Type B pancreatic cell (in vitro differentiated cells): ENCODE measurements around the gene RBPJL. TPM values are rescaled to one million over a fixed set of nuclear protein-coding genes. Genes with fewer than 3 reads are reported as not detected.

ENCODE experiments used
- DNase-seq: peaks from one replicate; pipeline ENCODE4 v3.0.0; 2021; ENCODE audit warnings: mixed read lengths; ENCODE audit not compliant: unreplicated experiment; ENCODE audit errors: extremely low spot score
- H3K27ac Mint-ChIP-seq: 2 replicates; pipeline ENCODE4 v1.8.0; 2021; ENCODE audit warnings: mild to moderate bottlenecking, mixed read lengths
- H3K27me3 Mint-ChIP-seq: 2 replicates; pipeline ENCODE4 v1.8.0; 2021; ENCODE audit warnings: mixed read lengths
- H3K36me3 Mint-ChIP-seq: 2 replicates; pipeline ENCODE4 v1.8.0; 2021; ENCODE audit warnings: mixed read lengths
- H3K4me1 Mint-ChIP-seq: one replicate; pipeline ENCODE4 v1.8.0; 2021; ENCODE audit warnings: mixed read lengths; ENCODE audit not compliant: unreplicated experiment
- H3K4me3 Mint-ChIP-seq: 2 replicates; pipeline ENCODE4 v1.8.0; 2021; ENCODE audit warnings: mild to moderate bottlenecking, mixed read lengths
- H3K9me3 Mint-ChIP-seq: 2 replicates; pipeline ENCODE4 v1.8.0; 2021; ENCODE audit warnings: mixed read lengths
- CTCF ChIP-seq: fragments of 200-600 bp; sonication (generic); conservative IDR thresholded peaks from 2 replicates; pipeline ENCODE4 v1.5.0; 2021; ENCODE audit warnings: antibody characterized with exemption, mild to moderate bottlenecking
- total RNA-seq: library from RNA; stranded (reverse); gene quantifications from 2 replicates; pipeline ENCODE4 v1.2.1, GENCODE V29; 2021; ENCODE audit warnings: low replicate concordance

The RBPJL gene
- total RNA-seq, 1 donor from 2014 or later: not detected

DNA sequence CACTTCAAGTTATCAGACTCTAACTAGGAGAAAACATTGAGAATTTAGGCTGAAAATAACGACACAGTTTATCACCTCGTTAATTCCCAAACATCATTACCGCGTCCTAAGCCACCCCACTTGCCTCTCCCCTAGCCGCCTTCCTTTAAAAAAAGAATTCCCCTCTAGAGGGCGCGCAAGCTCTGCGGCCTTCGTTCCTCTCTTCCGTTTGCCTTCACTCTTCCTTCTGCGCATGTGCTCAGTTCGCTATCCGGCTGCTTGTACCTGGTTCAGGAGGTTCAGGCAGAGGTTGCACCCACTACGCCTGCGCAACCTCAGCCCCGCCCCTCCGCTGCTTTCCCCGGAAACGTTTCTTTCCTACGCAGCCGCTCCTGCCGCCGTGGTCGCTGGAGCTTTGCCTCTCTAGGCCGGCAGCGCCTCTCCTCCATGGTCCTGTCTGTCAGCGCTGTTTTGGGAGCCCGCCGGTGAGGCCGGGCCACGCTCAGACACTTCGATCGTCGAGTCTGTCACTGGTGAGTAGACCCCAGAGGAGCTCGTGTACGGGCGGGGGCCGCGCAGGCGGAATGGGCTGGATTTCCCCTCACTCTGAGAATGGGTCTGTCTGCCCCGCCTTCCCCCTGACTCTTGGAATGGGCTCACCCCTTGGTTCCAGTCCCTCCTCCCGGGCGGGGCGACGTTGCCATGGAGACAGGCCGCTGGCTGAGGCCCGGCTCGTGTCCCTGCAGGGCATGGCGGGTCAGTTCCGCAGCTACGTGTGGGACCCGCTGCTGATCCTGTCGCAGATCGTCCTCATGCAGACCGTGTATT, 56.4 kb downstream of the RBPJL start, which contains the start of gene SYS1:
Gene SYS1, plus strand, starts transcription at position 353 of the 807 bp plus-strand sequence. Its CDS starts 376 bp downstream, at position 729.
- Mint-ChIP-seq H3K36me3 (peaks cover 11% of the 10 kb centered on the region), H3K4me1 (peaks cover 32% of the 10 kb centered on the region), H3K27me3 (no peaks in the 10 kb centered on the region), H3K4me3 (peak within 1 kb of the TSS; percentile 97), H3K27ac (peak within 1 kb of the TSS; percentile 97), H3K9me3 (no peaks in the 10 kb centered on the region)
- DNase-seq: peak; percentile 98
- peak; percentile 92 for TF ChIP-seq CTCF

DNA sequence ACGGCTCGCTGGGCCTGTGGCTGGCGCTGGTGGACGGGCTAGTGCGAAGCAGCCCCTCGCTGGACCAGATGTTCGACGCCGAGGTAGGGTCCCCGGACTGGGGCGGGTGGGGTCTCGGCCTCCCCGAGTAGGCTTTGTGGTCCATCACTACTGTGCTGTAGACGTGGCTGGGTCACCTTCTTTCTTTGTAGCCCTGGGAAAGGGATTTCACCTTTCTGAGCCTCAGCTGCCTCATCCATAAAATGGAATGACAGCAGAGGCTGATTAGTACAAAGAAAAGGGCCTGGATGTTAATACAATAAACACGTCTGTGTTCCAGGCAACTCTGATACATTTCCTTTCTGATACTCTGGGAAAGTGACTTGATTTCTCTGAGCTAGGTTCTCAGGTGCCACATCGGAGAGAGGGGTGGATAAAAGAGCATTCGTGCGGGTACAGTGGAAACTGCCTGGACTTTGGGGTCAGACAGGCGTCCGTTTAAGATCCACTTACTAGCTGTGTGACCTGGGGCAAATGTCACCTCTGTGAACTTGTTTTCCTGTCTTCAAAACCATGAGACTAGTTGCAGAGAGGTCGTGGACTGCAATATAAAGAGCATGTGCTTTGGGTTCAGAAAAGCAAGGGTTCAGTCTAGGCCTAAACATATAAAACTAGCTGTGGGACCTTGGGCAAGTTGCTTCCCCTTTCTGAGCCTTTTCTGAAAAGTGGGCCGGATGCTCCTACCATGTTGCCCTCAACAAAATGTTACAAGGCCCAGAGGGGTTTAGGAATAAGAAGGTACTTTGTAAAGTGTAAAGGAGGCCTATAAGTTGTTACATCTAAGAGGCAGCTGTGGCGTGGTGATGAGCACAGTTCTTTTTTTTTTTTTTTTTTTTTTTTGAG, 57.2 kb downstream of the RBPJL start:
- Mint-ChIP-seq H3K27ac (peak overlapping the region; percentile 97), H3K27me3 (no peaks in the 10 kb centered on the region)

DNA sequence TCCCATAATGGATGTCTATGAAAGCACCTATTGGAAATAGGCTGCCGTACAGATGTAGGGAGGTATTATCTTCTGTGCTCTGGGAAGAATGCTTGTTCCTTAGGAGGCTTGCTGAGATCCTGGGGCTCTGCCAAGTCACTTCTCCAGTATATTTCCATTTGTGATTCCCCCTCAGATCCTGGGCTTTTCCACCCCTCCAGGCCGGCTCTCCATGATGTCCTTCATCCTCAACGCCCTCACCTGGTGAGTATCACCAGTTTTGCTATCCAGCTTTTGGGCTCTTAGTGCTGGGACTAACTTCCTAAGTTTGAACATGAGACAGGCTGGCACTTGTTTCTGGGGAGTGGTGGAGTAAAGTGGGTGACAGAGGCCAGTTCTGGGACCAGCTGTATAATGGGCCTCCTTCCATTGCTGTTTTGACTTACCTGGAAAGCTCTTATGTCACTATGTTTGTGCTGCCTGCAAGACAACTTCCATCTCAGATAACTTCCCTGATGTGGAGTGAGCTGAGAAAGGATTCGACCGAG, 58.9 kb downstream of the RBPJL start:
- Mint-ChIP-seq H3K36me3 (peaks cover 11% of the 10 kb centered on the region), H3K4me1 (peaks cover 22% of the 10 kb centered on the region), H3K9me3 (no peaks in the 10 kb centered on the region), H3K4me3 (peak overlapping the region; percentile 68), H3K27me3 (no peaks in the 10 kb centered on the region), H3K27ac (peak overlapping the region; percentile 21)
- no peak for DNase-seq
- no peak for TF ChIP-seq CTCF

More for the DNA sequence above, 57.2 kb downstream of the RBPJL start:
- no peak for DNase-seq
- H3K4me1 Mint-ChIP-seq: peaks cover 25% of the 10 kb centered on the region
- no peak for TF ChIP-seq CTCF
- H3K9me3 Mint-ChIP-seq: no peaks in the 10 kb centered on the region
- H3K4me3 Mint-ChIP-seq: peak overlapping the region; percentile 97
- H3K36me3 Mint-ChIP-seq: peaks cover 11% of the 10 kb centered on the region

GRCh38 chr20:45366192-45366591, 59.6 kb downstream of the RBPJL start:
- H3K4me3 Mint-ChIP-seq: no peak overlapping the region

More at GRCh38 chr20:45366192-45366591, 59.6 kb downstream of the RBPJL start:
- no peaks in the 10 kb centered on the region for H3K9me3 Mint-ChIP-seq
- no peak overlapping the region for H3K27ac Mint-ChIP-seq
- H3K4me1 Mint-ChIP-seq: peaks cover 22% of the 10 kb centered on the region
- DNase-seq: no peak
- H3K36me3 Mint-ChIP-seq: peaks cover 11% of the 10 kb centered on the region
- no peak for TF ChIP-seq CTCF
- H3K27me3 Mint-ChIP-seq: no peaks in the 10 kb centered on the region
